MM.1S (cell line): ENCODE results near the gene SPINT2.
A peak's percentile ranks its signal among the peaks of the same experiment; 100 is the strongest.
"Not testable (repeated sequence)": the region's sequence is repeated elsewhere in the genome, so short reads cannot be mapped to it uniquely, and the experiment has no call there.

ENCODE experiments used
- DNase-seq: peaks from one replicate; pipeline ENCODE4 v3.0.0-alpha.2; 2015
- H2AFZ ChIP-seq: fragments of 300-600 bp; sonication (generic); 2 replicates; pipeline ENCODE4 v1.6.0; 2016; ENCODE audit warnings: antibody characterized with exemption, low read length
- H3F3A ChIP-seq: fragments of 300-600 bp; sonication (generic); 2 replicates; pipeline ENCODE4 v1.6.1; 2016; ENCODE audit warnings: mild to moderate bottlenecking, antibody characterized with exemption, low read length, moderate library complexity, mixed read lengths; ENCODE audit not compliant: insufficient read depth
- H3K27ac ChIP-seq: fragments of 300-600 bp; sonication (generic); 2 replicates; pipeline ENCODE4 v1.5.1; 2016; ENCODE audit warnings: mild to moderate bottlenecking, low read length
- H3K27me3 ChIP-seq: fragments of 300-600 bp; sonication (generic); replicated peaks from 2 replicates; pipeline ENCODE4 v1.6.0; 2016; ENCODE audit warnings: low read length; ENCODE audit not compliant: insufficient read depth
- H3K36me3 ChIP-seq: fragments of 300-600 bp; sonication (generic); replicated peaks from 2 replicates; pipeline ENCODE4 v1.6.1; 2016; ENCODE audit warnings: mild to moderate bottlenecking, low read length, mixed read lengths; ENCODE audit not compliant: insufficient read depth
- H3K4me1 ChIP-seq: fragments of 300-600 bp; sonication (generic); 2 replicates; pipeline ENCODE4 v1.6.1; 2016; ENCODE audit warnings: low read length, mixed read lengths
- H3K4me2 ChIP-seq: fragments of 300-600 bp; sonication (generic); 2 replicates; pipeline ENCODE4 v1.6.0; 2016; ENCODE audit warnings: low read depth, low read length
- H3K4me3 ChIP-seq: fragments of 300-600 bp; sonication (generic); 2 replicates; pipeline ENCODE4 v1.5.1; 2016; ENCODE audit warnings: low read length, mixed read lengths
- H3K79me2 ChIP-seq: fragments of 300-600 bp; sonication (generic); 2 replicates; pipeline ENCODE4 v1.6.1; 2016; ENCODE audit warnings: mixed run types, low read length, mixed read lengths
- H3K9ac ChIP-seq: fragments of 300-600 bp; sonication (generic); 2 replicates; pipeline ENCODE4 v1.6.1; 2016; ENCODE audit warnings: low read length, mixed read lengths
- H3K9me2 ChIP-seq: fragments of 300-600 bp; sonication (generic); replicated peaks from 2 replicates; pipeline ENCODE4 v1.6.1; 2016; ENCODE audit warnings: mild to moderate bottlenecking, low read length, mixed read lengths; ENCODE audit not compliant: insufficient read depth
- H3K9me3 ChIP-seq: fragments of 300-600 bp; sonication (generic); replicated peaks from 2 replicates; pipeline ENCODE4 v1.6.1; 2016; ENCODE audit warnings: mild to moderate bottlenecking, low read length, mixed read lengths; ENCODE audit not compliant: insufficient read depth
- H4K20me1 ChIP-seq: fragments of 300-600 bp; sonication (generic); 2 replicates; pipeline ENCODE4 v1.6.1; 2016; ENCODE audit warnings: mild to moderate bottlenecking, low read length, moderate library complexity, mixed read lengths; ENCODE audit not compliant: insufficient read depth
- EZH2 ChIP-seq: fragments of 300-600 bp; sonication (generic); optimal IDR thresholded peaks from 2 replicates; pipeline ENCODE3; 2017; ENCODE audit warnings: low read depth, mild to moderate bottlenecking, antibody characterized with exemption, low read length, mixed read lengths
- EZH2phosphoT487 ChIP-seq: fragments of 300-600 bp; sonication (generic); IDR thresholded peaks from 2 replicates; pipeline ENCODE4 v1.6.1; 2018; ENCODE audit warnings: antibody characterized with exemption, low read length
- TF ChIP-seq, protein P1 (sequence below): fragments of 300-600 bp; sonication (generic); IDR thresholded peaks from 2 replicates; pipeline ENCODE4 v1.5.1; 2016; ENCODE audit warnings: antibody characterized with exemption, low read length, mixed read lengths

The SPINT2 gene

DNA sequence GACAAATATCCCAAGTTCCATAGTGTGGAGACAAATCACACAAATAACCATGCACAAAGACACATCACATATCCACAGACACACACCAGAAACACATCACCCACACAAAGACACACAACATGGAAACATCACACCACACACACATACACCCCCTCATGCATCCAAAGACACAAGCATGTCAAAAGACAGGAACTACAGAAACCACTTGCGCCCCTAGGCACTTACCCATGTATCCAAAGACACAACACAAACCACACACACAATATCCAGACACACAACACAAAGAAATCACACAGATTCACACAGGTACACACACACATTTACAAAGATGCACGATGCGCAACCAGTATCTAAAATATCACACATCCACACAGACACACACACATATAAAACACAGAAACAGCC is 41.3 kb upstream of the SPINT2 start:
- no peak overlapping the region for H3K27ac ChIP-seq
- no peaks in the 10 kb centered on the region for H3F3A ChIP-seq
- H3K4me3 ChIP-seq = no peak overlapping the region
- no peaks in the 10 kb centered on the region for H3K79me2 ChIP-seq
- TF ChIP-seq, protein P1, sequence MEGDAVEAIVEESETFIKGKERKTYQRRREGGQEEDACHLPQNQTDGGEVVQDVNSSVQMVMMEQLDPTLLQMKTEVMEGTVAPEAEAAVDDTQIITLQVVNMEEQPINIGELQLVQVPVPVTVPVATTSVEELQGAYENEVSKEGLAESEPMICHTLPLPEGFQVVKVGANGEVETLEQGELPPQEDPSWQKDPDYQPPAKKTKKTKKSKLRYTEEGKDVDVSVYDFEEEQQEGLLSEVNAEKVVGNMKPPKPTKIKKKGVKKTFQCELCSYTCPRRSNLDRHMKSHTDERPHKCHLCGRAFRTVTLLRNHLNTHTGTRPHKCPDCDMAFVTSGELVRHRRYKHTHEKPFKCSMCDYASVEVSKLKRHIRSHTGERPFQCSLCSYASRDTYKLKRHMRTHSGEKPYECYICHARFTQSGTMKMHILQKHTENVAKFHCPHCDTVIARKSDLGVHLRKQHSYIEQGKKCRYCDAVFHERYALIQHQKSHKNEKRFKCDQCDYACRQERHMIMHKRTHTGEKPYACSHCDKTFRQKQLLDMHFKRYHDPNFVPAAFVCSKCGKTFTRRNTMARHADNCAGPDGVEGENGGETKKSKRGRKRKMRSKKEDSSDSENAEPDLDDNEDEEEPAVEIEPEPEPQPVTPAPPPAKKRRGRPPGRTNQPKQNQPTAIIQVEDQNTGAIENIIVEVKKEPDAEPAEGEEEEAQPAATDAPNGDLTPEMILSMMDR = no peak
- TF ChIP-seq EZH2 = no peak
- TF ChIP-seq EZH2phosphoT487 = no peak
- 0 out of 2 replicates have a peak, but pooled peaks cover 3% of the 10 kb centered on the region for H3K4me1 ChIP-seq
- no peak overlapping the region for H3K9ac ChIP-seq
- H3K9me2 ChIP-seq = no peaks in the 10 kb centered on the region
- H3K4me2 ChIP-seq = peak overlapping the region; percentile 97; the same call in 1 of the 2 replicates
- H2AFZ ChIP-seq = no peak overlapping the region
- no peak for DNase-seq
- H3K36me3 ChIP-seq = no peaks in the 10 kb centered on the region
- H3K27me3 ChIP-seq = peaks cover 39% of the 10 kb centered on the region
- no peaks in the 10 kb centered on the region for H4K20me1 ChIP-seq
- no peaks in the 10 kb centered on the region for H3K9me3 ChIP-seq

- TF ChIP-seq EZH2phosphoT487 = no peak
- TF ChIP-seq, protein P1 = no peak
- no peak for TF ChIP-seq EZH2
- peak overlapping the region; percentile 49; the same call in 1 of the 2 replicates for H3K9ac ChIP-seq
- H4K20me1 ChIP-seq = no peaks in the 10 kb centered on the region
- H3K4me3 ChIP-seq = peak overlapping the region; percentile 71
- peak overlapping the region; percentile 97 for H3K4me2 ChIP-seq
- no peaks in the 10 kb centered on the region for H3K36me3 ChIP-seq
- H3F3A ChIP-seq = no peaks in the 10 kb centered on the region
- H3K79me2 ChIP-seq = no peaks in the 10 kb centered on the region
- DNase-seq = no peak
- H3K27ac ChIP-seq = no peak overlapping the region
- H3K9me3 ChIP-seq = no peaks in the 10 kb centered on the region
- peaks cover 41% of the 10 kb centered on the region for H3K27me3 ChIP-seq
- no peaks in the 10 kb centered on the region for H3K9me2 ChIP-seq
- 0 out of 2 replicates have a peak, but pooled peaks cover 3% of the 10 kb centered on the region for H3K4me1 ChIP-seq
- H2AFZ ChIP-seq = peak overlapping the region; percentile 93
Measured at GRCh38 chr19:38223617-38224013, 40.8 kb upstream of the SPINT2 start.

DNA sequence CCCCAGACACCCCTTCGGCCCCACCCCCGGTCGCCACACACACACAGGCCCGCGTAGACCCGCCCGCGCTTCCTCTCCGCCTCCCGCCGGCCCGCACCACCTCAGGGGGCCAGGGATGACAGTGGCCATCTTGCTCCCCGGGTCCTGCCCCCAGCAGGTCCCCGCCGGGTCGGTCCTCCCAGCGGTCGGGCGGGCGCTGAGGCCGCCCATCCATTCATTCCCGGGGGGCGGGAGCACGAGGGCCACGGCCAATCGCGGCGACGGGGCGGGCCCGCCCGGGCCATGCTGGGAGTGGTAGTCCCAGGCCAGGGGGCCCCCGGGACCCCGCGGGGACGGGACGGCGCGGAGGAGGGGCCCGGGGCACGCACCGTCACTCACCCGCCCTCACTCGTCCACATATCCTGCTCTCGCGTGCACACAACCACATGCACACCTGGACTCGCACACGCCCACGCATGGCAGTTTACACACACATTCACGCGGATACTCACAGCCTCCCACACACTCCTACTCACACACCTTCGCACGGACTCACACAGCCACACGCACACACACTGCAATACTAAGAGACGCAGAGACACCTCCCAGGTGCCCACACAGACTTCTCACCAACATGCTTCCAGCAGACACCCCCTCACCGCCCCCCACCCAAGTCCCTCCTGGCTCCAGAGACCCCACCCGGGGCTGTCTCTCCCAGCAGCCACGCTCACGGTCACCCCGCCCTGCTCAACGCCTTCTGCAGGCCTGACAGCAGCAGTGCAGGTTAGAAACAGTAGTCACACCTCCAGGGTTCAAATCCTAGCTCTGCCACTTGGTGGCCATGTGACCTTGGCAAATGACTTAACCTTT is 40.1 kb upstream of the SPINT2 start, which contains the start of gene DPF1:
TSS of gene DPF1 (minus strand) at position 209 of the 849 bp plus-strand sequence. CDS start at position 129, 80 bp downstream.
- no peak within 1 kb of the TSS for H3K27ac ChIP-seq
- peak within 1 kb of the TSS; percentile 93 for H2AFZ ChIP-seq

DNA sequence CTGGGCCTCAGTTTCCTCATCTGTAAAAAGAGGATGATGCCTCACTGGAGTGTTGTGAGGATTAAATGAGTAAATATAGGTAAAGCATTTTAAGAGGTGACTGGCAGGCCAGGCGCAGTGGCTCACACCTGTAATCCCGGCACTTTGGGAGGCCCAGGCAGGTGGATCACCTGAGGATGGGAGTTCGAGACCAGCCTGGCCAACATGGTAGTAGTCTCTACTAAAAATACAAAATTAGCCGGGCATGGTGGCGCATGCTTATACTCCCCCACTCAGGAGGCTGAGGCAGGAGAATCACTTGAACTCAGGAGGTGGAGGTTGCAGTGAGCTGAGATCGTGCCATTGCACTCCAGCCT is 39.5 kb upstream of the SPINT2 start:
- H3K27ac ChIP-seq, H3K9ac ChIP-seq, DNase-seq, H4K20me1 ChIP-seq, H3K79me2 ChIP-seq, H3K36me3 ChIP-seq, H3F3A ChIP-seq, H3K4me3 ChIP-seq, H3K9me3 ChIP-seq, H3K4me1 ChIP-seq, H3K9me2 ChIP-seq: not testable (repeated sequence)
- H2AFZ ChIP-seq = peak overlapping the region; percentile 93; the same call in 1 of the 2 replicates
- peak overlapping the region; percentile 97; the same call in 1 of the 2 replicates for H3K4me2 ChIP-seq
- peaks cover 49% of the 10 kb centered on the region for H3K27me3 ChIP-seq

More for the DNA sequence above, 40.1 kb upstream of the SPINT2 start, which contains the start of gene DPF1:
- no peaks in the 10 kb centered on the region for H3K9me3 ChIP-seq
- H3K79me2 ChIP-seq = no peaks in the 10 kb centered on the region
- no peak for TF ChIP-seq EZH2phosphoT487
- TF ChIP-seq, protein P1 = peak; percentile 41
- no peak for TF ChIP-seq EZH2
- no peaks in the 10 kb centered on the region for H4K20me1 ChIP-seq
- DNase-seq = peak; percentile 45
- no peaks in the 10 kb centered on the region for H3K36me3 ChIP-seq
- no peaks in the 10 kb centered on the region for H3F3A ChIP-seq
- peaks cover 3% of the 10 kb centered on the region; the same call in 1 of the 2 replicates for H3K4me1 ChIP-seq
- H3K27me3 ChIP-seq = peaks cover 47% of the 10 kb centered on the region
- no peaks in the 10 kb centered on the region for H3K9me2 ChIP-seq
- peak within 1 kb of the TSS; percentile 97 for H3K4me2 ChIP-seq
- peak within 1 kb of the TSS; percentile 71 for H3K4me3 ChIP-seq
- peak within 1 kb of the TSS; percentile 49; the same call in 1 of the 2 replicates for H3K9ac ChIP-seq
